HuH-7 (cell line): ENCODE data around the gene GDF10.

Experiments
- DNase-seq: peaks from one replicate; pipeline ENCODE4 v3.0.0; 2011; ENCODE audit warnings: low spot score

Gene GDF10

DNA sequence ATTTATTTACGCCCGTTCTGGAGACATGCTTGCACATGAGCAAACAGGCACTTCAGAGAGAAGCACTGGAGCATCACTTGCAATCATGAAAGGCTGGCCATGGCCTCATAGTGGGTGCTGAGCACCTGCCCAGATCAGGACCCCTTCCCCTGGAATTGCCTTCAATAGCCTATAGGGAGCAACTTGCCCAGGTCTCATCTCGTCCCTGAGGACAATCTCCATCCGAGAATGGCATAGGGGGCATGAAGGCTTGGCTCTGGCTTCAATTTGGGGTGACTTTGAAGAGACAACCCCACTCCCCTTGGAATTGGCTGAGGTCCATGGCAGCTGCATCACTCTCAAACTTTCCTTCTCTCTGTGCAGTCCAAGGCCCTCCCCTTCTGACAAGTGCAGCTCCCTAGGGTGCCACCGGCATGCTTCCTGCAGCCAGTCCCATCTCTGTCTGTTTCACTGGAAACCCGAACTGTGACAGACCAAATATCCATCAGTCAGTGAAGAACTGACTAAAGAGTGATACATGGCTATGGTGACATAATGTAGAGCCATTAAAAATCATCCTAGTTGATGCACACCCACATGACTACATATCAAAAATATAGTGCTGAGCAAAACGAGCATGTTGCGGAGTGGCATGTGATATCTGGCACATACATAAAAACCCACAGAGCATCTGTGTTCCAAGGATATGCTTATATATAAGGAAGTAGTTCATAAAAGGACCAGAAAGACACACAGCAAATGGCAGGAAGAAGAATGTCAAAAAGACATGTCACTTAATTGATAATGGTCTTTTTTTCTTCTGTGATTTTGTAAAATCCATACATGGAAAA is 34.7 kb downstream of the GDF10 start:
- DNase-seq, result no peak

DNA sequence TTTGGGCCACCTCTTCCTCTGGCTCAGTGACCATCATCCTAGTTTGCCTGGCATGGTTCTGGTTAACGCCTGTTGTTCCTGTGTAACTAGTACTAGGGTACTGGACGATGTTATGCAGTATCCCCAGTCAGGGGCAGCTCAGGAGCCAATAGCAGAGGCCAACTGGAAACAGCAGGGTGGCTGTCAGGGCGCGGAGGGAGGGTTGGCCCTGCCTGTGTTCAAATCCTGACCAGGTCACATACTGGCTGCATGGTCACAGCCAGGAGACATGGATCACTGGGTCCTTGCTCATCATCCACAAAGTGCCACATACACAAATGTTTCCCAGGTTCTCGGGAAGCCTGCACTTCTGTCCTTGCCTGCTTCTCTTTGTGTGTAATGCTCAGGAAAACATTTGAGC is 35.9 kb downstream of the GDF10 start:
- no peak for DNase-seq

DNA sequence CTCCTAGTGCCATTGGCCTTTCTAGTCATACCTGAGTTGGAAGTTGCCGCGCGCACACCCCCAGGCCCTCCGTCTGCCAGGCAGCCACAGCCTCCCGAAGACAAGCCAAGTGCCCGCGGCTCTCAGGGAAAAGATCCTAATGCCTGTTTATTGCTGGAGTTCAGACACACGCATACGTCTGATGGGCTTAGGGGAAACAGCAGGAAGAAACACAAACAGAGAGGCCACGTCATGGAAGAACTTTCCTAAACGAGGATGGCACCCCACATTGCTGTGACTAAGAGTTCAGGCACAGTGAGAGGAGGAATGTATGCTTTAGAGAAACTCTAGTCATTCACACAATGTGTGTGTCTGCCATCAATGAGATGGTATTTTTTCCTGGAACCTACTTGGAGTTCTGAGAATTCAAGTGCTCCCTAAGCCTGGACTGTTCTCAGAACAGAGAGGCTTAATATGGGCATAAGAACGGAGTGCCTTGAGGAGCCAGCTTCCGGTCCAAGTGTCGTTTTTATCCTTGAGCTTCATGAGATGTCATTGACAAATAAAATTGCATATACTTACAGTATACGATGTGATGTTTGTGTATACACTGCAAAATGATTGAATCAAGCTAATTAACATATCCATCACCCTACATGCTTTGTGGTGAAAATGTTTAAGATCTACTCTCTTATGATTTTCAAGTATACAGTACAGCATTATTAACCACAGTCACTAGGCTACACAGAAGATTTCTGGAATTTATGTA is 36.6 kb downstream of the GDF10 start:
- no peak for DNase-seq

DNA sequence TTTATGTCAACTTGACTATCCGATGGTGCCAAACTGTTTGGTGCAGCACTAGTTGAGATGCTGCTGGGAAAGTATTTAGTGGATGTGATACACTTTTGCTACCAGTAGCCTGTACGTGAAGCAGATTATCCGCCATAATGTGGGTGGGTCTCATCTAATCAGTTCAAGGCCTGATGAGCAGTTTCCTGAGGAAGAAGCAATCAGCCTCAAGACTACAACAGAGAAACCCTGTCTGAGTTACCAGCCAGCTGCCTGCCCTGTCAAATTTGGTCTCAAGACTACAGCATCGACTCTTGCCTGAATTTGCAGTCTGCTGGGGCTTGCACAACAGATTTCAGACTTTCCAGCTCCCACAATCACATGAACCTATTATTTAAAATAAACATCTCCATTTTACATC is 37.3 kb downstream of the GDF10 start:
- no peak for DNase-seq

DNA sequence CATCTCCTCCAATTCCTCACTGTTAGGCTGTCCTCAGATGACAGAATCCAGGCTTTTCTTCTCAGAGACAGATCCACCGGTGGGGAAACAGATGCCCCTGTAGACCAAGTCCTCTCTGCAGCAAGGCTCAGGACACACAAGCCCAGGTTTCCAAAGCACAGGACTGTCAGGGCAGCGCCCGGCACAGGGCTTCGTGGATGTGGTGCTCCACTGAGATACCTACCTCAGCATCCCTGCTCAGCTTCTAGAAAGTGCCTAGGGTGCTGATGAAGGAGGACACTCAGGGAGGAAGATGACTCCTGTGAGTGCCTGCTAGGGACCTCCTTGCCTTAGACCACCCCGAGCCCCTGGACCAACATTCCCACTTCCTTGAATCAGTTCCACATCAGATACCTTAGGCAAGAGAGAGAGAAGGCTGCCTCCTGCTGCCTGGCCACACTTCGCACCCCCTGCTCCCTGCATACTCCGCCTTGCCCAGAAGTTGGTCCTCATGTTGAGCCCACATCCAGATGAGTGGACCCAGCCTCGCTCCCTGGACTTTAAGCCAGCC is 39.3 kb downstream of the GDF10 start:
- DNase-seq, result no peak

DNA sequence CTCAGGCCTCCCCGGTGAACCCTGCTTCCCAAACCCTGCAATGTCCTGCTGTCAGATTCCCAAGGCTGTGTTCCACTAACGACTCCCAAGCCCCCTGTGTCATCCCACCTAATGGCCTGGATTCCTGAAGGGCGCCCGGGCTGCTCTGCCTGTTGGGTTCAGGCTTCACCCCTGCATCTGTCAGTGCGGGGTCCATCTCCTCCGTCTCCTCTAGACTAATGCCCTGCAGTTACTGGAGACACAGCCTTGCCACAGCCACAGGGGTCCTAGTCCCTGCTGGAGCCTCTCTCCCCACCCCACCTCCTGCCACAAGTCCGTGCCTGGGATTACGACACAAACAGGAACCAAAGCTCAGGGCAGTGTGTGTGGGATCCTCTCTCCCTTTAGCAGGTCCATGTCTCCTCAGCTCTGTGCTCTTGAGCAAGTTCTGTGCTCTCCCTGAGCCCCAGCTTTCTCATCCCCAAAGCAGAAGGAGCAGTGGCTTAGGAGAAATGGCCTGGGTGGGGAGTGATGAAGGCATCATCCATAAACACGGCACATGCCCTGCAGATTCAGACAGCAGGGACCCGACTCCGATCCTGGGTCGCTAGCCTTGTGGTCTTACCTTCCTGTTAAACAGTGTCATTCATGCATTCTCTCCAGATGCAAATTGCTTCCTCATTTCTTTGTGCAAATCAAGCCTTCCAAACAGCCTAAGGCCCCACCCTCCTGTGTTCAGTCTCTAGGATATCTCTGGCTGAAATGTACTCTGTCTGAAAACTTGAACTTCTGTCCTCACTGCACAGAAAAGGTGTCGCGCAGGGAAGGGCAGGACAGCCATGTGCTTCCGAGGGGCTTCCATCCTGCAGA is 40.0 kb downstream of the GDF10 start:
- no peak for DNase-seq

DNA sequence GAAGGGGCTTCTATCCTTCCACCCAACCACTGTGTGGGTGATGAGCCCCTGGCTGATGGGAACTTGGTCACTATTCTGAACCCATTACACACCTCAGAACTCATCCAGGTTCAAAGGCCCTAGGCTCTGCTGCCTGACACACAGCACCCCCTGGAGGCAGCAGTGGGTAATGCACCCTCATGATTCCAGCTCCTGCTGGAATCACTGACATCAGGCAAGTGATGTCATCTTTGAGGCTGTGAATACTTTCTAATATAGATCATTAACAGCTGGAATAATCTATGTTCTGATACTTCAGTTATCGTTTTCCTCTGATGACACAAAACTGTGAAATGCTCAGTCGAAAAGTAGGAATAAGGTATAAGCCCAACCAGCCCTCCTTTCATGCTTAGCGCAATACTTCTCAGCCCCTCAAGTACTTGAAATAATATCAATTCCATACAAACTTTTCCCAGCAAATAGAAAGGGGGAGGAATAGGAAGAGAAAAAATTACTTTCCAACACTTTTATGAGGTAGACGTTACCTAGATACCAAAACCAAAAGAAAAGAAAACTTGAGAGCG is 40.7 kb downstream of the GDF10 start:
- peak; percentile 81 for DNase-seq

DNA sequence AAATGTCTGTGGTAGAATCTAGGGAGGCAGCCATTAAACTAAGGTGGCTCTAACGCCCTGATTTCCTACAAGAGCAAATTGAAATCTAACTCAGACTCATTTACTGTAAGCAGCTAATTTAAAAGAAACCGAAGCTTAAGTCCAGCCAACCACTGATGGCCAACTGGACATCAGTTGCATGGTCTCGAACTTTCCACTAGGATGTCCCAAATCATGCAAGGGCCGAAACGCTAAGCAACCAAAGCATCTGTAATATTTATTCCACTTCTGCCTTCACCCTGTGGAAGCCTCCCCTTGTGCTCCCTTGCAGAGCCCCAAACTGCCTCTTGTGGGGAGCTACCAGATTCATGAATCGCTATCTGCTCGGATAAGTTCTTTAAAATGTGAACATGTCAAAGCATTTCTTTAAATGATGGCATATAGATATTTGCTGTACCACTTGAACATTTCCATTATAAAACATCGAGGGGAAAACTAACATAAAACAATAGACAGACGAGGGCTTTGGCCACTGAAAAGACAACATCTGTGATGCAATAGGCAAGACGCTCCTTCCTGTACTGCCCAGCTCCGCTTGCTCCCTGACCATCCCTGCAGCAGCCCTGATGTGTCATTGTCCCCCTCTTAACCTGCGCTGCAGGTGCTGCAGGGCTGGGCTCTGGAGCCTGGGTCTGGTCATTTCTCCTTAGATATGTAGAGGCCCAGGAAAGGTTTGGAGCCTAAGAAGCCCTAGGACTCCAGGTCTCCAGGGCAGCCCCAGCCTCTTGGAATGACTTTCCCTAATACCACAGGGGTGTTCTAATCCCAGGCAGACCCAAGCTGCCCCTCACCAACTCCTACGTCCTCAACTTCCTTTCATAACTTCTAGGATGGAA is 45.2 kb downstream of the GDF10 start:
- DNase-seq, result no peak

DNA sequence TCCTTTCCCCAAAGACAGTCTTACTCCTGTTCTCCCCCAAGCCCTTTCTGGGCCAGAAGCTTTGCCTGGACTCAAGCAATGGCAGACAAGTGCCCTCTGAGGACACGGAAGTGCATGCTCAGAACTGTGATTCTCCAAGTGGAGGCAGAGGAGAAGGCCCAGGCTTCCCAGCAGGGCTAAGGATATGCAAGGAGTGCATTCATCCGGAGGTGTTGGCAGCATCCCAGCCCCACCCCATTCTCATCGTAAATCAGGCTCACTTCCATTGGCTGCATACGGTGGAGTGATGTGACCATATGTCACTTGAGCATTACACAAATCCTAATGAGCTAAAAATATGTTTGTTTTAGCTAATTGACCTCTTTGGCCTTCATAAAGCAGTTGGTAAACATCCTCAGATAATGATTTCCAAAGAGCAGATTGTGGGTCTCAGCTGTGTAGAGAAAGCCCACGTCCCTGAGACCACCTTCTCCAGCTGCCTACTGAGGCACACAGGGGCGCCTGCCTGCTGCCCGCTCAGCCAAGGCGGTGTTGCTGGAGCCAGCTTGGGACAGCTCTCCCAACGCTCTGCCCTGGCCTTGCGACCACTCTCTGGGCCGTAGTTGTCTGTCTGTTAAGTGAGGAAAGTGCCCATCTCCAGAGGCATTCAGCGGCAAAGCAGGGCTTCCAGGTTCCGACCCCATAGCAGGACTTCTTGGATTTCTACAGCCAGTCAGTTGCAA is 46.7 kb downstream of the GDF10 start:
- DNase-seq, result no peak

DNA sequence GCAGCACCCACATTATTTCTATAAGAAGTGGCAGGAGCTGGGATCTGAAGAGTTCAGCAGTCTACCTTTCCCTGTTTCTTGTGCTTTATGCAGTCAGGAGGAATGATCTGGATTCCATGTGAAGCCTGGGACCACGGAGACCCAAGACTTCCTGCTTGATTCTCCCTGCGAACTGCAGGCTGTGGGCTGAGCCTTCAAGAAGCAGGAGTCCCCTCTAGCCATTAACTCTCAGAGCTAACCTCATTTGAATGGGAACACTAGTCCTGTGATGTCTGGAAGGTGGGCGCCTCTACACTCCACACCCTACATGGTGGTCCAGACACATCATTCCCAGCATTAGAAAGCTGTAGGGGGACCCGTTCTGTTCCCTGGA is 47.3 kb downstream of the GDF10 start:
- DNase-seq, result no peak

DNA sequence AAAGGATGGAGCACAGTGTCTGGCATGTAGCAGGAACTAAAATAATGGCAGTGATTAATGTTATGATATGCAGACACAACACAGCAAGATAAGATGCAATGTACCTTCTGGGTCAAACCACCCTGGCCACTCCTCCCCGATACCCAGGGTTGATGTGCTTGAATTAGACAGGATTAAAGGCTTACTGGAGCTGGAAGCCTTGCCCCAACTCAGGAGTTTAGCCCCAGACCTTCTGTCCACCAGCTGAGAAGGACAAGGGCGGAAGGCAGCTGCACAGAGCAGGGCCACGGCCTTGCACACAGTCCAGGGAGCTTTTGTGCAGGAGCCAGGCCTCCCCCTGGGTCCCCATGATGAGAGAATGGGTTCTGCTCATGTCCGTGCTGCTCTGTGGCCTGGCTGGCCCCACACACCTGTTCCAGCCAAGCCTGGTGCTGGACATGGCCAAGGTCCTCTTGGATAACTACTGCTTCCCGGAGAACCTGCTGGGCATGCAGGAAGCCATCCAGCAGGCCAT is 48.2 kb downstream of the GDF10 start, which contains the start of gene RBP3:
Gene RBP3 (plus strand): TSS at position 226 of the 514 bp plus-strand sequence. CDS start 122 bp downstream, at position 348.
- DNase-seq, result no peak

DNA sequence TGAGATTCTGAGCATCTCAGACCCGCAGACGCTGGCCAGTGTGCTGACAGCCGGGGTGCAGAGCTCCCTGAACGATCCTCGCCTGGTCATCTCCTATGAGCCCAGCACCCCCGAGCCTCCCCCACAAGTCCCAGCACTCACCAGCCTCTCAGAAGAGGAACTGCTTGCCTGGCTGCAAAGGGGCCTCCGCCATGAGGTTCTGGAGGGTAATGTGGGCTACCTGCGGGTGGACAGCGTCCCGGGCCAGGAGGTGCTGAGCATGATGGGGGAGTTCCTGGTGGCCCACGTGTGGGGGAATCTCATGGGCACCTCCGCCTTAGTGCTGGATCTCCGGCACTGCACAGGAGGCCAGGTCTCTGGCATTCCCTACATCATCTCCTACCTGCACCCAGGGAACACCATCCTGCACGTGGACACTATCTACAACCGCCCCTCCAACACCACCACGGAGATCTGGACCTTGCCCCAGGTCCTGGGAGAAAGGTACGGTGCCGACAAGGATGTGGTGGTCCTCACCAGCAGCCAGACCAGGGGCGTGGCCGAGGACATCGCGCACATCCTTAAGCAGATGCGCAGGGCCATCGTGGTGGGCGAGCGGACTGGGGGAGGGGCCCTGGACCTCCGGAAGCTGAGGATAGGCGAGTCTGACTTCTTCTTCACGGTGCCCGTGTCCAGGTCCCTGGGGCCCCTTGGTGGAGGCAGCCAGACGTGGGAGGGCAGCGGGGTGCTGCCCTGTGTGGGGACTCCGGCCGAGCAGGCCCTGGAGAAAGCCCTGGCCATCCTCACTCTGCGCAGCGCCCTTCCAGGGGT is 48.9 kb downstream of the GDF10 start:
- no peak for DNase-seq

DNA sequence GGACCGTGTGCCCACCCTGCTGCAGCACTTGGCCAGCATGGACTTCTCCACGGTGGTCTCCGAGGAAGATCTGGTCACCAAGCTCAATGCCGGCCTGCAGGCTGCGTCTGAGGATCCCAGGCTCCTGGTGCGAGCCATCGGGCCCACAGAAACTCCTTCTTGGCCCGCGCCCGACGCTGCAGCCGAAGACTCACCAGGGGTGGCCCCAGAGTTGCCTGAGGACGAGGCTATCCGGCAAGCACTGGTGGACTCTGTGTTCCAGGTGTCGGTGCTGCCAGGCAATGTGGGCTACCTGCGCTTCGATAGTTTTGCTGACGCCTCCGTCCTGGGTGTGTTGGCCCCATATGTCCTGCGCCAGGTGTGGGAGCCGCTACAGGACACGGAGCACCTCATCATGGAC is 49.5 kb downstream of the GDF10 start:
- DNase-seq, result no peak

DNA sequence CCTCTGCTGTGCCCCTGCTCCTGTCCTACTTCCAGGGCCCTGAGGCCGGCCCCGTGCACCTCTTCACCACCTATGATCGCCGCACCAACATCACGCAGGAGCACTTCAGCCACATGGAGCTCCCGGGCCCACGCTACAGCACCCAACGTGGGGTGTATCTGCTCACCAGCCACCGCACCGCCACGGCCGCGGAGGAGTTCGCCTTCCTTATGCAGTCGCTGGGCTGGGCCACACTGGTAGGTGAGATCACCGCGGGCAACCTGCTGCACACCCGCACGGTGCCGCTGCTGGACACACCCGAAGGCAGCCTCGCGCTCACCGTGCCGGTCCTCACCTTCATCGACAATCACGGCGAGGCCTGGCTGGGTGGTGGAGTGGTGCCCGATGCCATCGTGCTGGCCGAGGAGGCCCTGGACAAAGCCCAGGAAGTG is 50.0 kb downstream of the GDF10 start:
- no peak for DNase-seq

DNA sequence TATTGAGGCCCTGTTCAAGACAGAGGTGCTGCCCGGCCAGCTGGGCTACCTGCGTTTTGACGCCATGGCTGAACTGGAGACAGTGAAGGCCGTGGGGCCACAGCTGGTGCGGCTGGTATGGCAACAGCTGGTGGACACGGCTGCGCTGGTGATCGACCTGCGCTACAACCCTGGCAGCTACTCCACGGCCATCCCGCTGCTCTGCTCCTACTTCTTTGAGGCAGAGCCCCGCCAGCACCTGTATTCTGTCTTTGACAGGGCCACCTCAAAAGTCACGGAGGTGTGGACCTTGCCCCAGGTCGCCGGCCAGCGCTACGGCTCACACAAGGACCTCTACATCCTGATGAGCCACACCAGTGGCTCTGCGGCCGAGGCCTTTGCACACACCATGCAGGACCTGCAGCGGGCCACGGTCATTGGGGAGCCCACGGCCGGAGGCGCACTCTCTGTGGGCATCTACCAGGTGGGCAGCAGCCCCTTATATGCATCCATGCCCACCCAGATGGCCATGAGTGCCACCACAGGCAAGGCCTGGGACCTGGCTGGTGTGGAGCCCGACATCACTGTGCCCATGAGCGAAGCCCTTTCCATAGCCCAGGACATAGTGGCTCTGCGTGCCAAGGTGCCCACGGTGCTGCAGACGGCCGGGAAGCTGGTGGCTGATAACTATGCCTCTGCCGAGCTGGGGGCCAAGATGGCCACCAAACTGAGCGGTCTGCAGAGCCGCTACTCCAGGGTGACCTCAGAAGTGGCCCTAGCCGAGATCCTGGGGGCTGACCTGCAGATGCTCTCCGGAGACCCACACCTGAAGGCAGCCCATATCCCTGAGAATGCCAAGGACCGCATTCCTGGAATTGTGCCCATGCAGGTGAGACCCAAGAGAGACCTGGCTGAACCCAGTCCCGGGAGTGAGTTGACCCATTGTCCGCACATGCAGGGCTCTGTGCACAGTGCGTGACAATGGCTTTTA is 51.0 kb downstream of the GDF10 start:
- no peak for DNase-seq

DNA sequence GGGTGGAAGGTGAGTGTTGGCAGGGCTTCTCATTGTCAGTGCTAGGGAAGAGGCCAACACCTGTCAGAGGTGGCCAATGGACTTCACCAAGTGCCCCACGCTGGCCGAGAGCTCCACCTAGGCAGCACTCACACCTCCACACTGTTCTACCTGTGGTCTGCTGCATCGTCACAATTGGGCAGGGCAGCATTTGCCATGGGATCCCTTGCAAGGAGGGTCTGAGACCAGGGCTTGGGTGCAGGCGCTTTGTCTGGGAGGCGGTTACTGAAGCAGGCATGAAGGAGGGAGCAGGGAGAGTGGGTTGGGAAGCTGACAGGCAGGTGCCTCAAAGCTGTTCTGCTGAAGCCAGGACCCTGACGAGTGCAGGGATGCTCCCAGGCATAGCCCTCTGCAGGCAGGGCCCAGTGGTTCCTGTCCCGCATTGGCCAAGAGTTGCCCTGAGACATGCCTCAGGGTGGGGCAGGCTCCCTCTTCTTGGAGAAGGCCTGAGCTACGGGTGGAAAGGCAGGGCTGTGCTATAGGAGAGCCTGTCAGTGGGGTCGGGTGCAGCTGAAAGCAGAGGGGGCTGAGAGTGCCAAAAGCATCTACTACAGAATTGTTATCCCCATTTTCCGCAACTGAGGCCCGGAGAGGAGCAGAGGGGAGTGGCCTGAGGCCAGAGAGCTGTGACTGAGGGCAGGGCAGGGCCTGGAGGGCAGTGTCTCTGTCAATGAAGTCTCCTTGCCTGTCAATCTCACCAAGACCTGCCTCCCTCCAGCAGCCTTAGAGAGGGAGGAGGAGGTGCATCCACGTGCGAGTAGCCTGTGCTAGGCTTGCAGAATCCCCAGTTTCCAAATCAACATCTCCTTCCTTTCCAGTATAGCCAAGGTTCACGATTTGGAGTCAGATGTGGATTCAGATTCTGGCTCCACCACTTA is 52.2 kb downstream of the GDF10 start:
- no peak for DNase-seq

DNA sequence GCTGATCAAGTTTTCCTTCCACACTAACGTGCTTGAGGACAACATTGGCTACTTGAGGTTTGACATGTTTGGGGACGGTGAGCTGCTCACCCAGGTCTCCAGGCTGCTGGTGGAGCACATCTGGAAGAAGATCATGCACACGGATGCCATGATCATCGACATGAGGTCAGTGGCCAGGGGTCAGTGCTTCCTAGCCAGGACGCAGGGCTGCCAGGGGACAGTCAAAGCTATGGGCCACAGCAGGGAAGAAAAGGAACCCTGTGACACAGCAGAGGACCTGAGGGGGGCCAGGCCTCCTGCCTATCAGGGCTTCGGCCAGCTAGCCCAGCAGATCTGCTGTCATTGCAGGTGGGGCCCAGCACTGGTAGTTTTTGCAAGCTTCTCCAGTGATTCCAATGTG is 53.4 kb downstream of the GDF10 start:
- no peak for DNase-seq
